ENCODE data around the gene PLRG1.

- TF ChIP-seq, protein P1, sequence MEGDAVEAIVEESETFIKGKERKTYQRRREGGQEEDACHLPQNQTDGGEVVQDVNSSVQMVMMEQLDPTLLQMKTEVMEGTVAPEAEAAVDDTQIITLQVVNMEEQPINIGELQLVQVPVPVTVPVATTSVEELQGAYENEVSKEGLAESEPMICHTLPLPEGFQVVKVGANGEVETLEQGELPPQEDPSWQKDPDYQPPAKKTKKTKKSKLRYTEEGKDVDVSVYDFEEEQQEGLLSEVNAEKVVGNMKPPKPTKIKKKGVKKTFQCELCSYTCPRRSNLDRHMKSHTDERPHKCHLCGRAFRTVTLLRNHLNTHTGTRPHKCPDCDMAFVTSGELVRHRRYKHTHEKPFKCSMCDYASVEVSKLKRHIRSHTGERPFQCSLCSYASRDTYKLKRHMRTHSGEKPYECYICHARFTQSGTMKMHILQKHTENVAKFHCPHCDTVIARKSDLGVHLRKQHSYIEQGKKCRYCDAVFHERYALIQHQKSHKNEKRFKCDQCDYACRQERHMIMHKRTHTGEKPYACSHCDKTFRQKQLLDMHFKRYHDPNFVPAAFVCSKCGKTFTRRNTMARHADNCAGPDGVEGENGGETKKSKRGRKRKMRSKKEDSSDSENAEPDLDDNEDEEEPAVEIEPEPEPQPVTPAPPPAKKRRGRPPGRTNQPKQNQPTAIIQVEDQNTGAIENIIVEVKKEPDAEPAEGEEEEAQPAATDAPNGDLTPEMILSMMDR (IDR thresholded peaks at IDR 0.05) = no peak
- TF ChIP-seq POLR2A (IDR thresholded peaks at IDR 0.05) (no peak), POLR2AphosphoS5 (IDR thresholded peaks at IDR 0.05) (no peak), EP300 (IDR thresholded peaks at IDR 0.05) (no peak)
Measured at GRCh38 chr4:154511981-154512380, 38.2 kb downstream of the PLRG1 start.

Measured in upper lobe of left lung (tissue), 4 donors.